Adrenal gland (tissue), 5 donors: Measurements from ENCODE around the gene GALNT11.

Experiments
- CTCF ChIP-seq, 6 experiments: fragments of 450-650 bp in 4 of 6; fragments of 200-600 bp in 2 of 6; sonication (generic) in 1 of 6; IDR thresholded peaks; 1 replicate in 5 of 6; 2 replicates in 1 of 6; pipeline versions ENCODE4 v1.5.1 to v1.8.0; 2016 to 2021; ENCODE audit warnings: antibody characterized with exemption in 6 of 6, mild to moderate bottlenecking in 2 of 6, moderate library complexity in 1 of 6
- POLR2A ChIP-seq, 2 donors: fragments of 450-650 bp; IDR thresholded peaks; one replicate each; pipeline ENCODE4 v1.6.1; 2017; ENCODE audit warnings: antibody characterized with exemption in 2 of 2, mild to moderate bottlenecking in 2 of 2, moderate library complexity in 1 of 2
- donor health status: DM: no; HTN: no; CAD: no.

GRCh38 chr7:152097330-152097729, 71.9 kb downstream of the GALNT11 start:
- TF ChIP-seq CTCF (IDR thresholded peaks at IDR 0.05) (no peak), POLR2A (IDR thresholded peaks at IDR 0.05) (no peak)
